ENCODE measurements around the gene PRPF40B. TPM values are rescaled to one million over a fixed set of nuclear protein-coding genes. Genes with fewer than 3 reads are reported as not detected.

Gene PRPF40B
- total RNA-seq, 1 donor from 2014 or later: 28.9 TPM

GRCh38 chr12:49687941-49688340 is 64.6 kb downstream of the PRPF40B start:
- Mint-ChIP-seq H3K27me3 (ENCODE audit: unreplicated experiment) (no peaks in the 10 kb centered on the region), H3K4me3 (ENCODE audit: unreplicated experiment) (no peak overlapping the region), H3K36me3 (ENCODE audit: unreplicated experiment) (no peaks in the 10 kb centered on the region), H3K4me1 (ENCODE audit: unreplicated experiment) (peaks cover 24% of the 10 kb centered on the region), H3K9me3 (ENCODE audit: unreplicated experiment) (no peaks in the 10 kb centered on the region), H3K27ac (ENCODE audit: unreplicated experiment) (no peak overlapping the region)
- no peak for TF ChIP-seq CTCF (IDR thresholded peaks at IDR 0.05)
- no peak for DNase-seq (ENCODE audit: extremely low spot score, unreplicated experiment)

- no peak overlapping the region for H3K27ac Mint-ChIP-seq (ENCODE audit: unreplicated experiment)
These were observed 65.9 kb downstream of the PRPF40B start for GRCh38 chr12:49689237-49689636.

GRCh38 chr12:49689785-49690184 is 66.4 kb downstream of the PRPF40B start:
- no peaks in the 10 kb centered on the region for H3K9me3 Mint-ChIP-seq (ENCODE audit: unreplicated experiment)
- H3K27me3 Mint-ChIP-seq (ENCODE audit: unreplicated experiment): no peaks in the 10 kb centered on the region
- H3K4me3 Mint-ChIP-seq (ENCODE audit: unreplicated experiment): no peak overlapping the region
- peak overlapping the region; percentile 14 for H3K27ac Mint-ChIP-seq (ENCODE audit: unreplicated experiment)
- H3K4me1 Mint-ChIP-seq (ENCODE audit: unreplicated experiment): peaks cover 16% of the 10 kb centered on the region
- H3K36me3 Mint-ChIP-seq (ENCODE audit: unreplicated experiment): no peaks in the 10 kb centered on the region
- TF ChIP-seq CTCF (IDR thresholded peaks at IDR 0.05): no peak
- no peak for DNase-seq (ENCODE audit: extremely low spot score, unreplicated experiment)

More at GRCh38 chr12:49689237-49689636, 65.9 kb downstream of the PRPF40B start:
- Mint-ChIP-seq H3K9me3 (ENCODE audit: unreplicated experiment) (no peaks in the 10 kb centered on the region), H3K4me3 (ENCODE audit: unreplicated experiment) (no peak overlapping the region), H3K4me1 (ENCODE audit: unreplicated experiment) (peaks cover 19% of the 10 kb centered on the region), H3K27me3 (ENCODE audit: unreplicated experiment) (no peaks in the 10 kb centered on the region), H3K36me3 (ENCODE audit: unreplicated experiment) (no peaks in the 10 kb centered on the region)
- no peak for TF ChIP-seq CTCF (IDR thresholded peaks at IDR 0.05)
- no peak for DNase-seq (ENCODE audit: extremely low spot score, unreplicated experiment)

GRCh38 chr12:49692851-49693250 is 69.5 kb downstream of the PRPF40B start:
- Mint-ChIP-seq H3K27ac (ENCODE audit: unreplicated experiment) (no peak overlapping the region), H3K9me3 (ENCODE audit: unreplicated experiment) (no peaks in the 10 kb centered on the region), H3K27me3 (ENCODE audit: unreplicated experiment) (no peaks in the 10 kb centered on the region), H3K4me1 (ENCODE audit: unreplicated experiment) (peaks cover 21% of the 10 kb centered on the region), H3K4me3 (ENCODE audit: unreplicated experiment) (no peak overlapping the region), H3K36me3 (ENCODE audit: unreplicated experiment) (no peaks in the 10 kb centered on the region)
- TF ChIP-seq CTCF (IDR thresholded peaks at IDR 0.05): no peak
- DNase-seq (ENCODE audit: extremely low spot score, unreplicated experiment): no peak

GRCh38 chr12:49693931-49694444 is 70.6 kb downstream of the PRPF40B start:
- TF ChIP-seq CTCF (IDR thresholded peaks at IDR 0.05): no peak
- Mint-ChIP-seq H3K4me3 (ENCODE audit: unreplicated experiment) (no peak overlapping the region), H3K27ac (ENCODE audit: unreplicated experiment) (no peak overlapping the region), H3K4me1 (ENCODE audit: unreplicated experiment) (peaks cover 28% of the 10 kb centered on the region), H3K9me3 (ENCODE audit: unreplicated experiment) (no peaks in the 10 kb centered on the region), H3K36me3 (ENCODE audit: unreplicated experiment) (no peaks in the 10 kb centered on the region), H3K27me3 (ENCODE audit: unreplicated experiment) (no peaks in the 10 kb centered on the region)
- no peak for DNase-seq (ENCODE audit: extremely low spot score, unreplicated experiment)

Other genes with a start within 250 kb of the PRPF40B start
- 0.35 TPM in 1 of 2 replicates, not detected in the other for gene KCNH3, start 84.5 kb upstream of the PRPF40B start, total RNA-seq
- 61.6 and 69.3 TPM in 2 replicates for gene MCRS1, start 55.4 kb upstream of the PRPF40B start, total RNA-seq
- gene FAM186B, start 17.9 kb upstream of the PRPF40B start, total RNA-seq: 0.30 and 0.50 TPM in 2 replicates
- gene FMNL3, start 83.8 kb downstream of the PRPF40B start, total RNA-seq: 37.4 and 37.7 TPM in 2 replicates
- gene TMBIM6, start 118.0 kb downstream of the PRPF40B start, total RNA-seq: 385 TPM in 2 replicates
- gene NCKAP5L, start 204.9 kb downstream of the PRPF40B start, total RNA-seq: 39.1 and 42.4 TPM in 2 replicates
- gene BCDIN3D, start 219.5 kb downstream of the PRPF40B start, total RNA-seq: 4.2 and 5.3 TPM in 2 replicates

All from osteocyte (in vitro differentiated cells).